Ramos (cell line): ENCODE results near the gene RNF167.

Experiments used
- in situ Hi-C: fragments of 300-500 bp; cut with MboI; formaldehyde crosslinking; loops from one replicate; pipeline ENCODE4 v1.14.3; 2022; ENCODE audit warnings: low sequenced_read_pairs; ENCODE audit not compliant: unreplicated experiment

RNF167 gene

DNA sequence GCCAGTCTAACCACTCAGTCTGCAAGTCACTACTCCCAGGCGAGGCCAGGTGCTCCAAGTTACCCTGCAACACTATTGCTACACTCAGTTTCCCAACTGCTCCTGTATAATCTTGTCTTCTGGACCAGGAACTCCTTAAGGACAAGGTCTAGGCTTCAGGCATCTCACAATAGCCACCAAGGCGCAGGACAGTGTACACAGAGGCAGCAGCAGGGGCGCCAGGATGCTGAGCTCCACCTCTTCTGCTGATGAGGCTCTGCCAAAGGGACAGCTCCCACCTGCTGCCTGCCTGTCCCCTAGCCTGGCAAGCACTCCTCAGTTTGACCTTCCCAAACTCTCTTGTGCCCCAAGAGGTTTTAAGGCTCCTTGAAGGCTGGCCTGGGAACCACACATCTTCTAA, 3.6 kb upstream of the RNF167 start:
- in situ Hi-C loops = no loop called here

DNA sequence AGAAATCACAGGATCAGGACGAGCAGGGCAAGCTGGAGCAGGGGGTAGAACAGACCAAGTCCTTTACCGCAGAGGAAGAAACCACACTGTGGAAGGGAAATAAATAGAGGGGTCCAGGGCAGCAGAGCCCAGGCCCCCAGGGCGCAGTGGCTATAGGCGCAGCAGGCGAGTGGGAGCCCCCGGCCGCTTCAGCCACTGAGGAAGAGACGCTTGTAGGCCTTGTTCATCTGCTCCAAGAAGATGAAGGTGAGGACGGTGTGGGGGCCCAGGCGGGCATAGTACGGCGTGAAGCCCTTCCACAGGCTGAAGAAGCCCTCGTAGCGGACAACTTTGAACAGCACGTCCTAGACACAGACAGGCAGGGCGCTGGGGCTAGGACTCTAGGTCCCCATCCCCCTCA, 2.5 kb upstream of the RNF167 start:
- in situ Hi-C loops = no loop called here

DNA sequence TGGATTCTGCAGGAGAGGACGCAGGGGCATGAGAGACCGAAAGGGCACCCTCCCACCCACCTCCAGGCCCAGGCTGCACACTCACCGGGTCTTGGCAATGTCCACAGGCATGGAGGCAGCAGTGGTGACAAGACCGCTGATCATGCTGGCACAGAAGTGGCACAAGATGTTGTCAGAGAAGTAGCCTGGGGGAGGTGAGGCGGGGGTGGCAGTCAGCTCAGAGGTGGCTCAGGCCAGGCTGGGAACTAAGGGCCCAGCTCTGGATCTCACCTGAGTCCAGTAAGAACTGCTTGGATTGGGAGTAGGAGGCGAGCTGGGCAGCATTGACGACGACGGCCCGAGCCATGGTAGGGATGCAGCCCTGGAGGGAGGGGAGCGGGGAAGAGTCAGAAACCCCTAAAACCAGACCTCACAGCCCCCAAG, 2.0 kb upstream of the RNF167 start:
- in situ Hi-C loops = no loop called here

DNA sequence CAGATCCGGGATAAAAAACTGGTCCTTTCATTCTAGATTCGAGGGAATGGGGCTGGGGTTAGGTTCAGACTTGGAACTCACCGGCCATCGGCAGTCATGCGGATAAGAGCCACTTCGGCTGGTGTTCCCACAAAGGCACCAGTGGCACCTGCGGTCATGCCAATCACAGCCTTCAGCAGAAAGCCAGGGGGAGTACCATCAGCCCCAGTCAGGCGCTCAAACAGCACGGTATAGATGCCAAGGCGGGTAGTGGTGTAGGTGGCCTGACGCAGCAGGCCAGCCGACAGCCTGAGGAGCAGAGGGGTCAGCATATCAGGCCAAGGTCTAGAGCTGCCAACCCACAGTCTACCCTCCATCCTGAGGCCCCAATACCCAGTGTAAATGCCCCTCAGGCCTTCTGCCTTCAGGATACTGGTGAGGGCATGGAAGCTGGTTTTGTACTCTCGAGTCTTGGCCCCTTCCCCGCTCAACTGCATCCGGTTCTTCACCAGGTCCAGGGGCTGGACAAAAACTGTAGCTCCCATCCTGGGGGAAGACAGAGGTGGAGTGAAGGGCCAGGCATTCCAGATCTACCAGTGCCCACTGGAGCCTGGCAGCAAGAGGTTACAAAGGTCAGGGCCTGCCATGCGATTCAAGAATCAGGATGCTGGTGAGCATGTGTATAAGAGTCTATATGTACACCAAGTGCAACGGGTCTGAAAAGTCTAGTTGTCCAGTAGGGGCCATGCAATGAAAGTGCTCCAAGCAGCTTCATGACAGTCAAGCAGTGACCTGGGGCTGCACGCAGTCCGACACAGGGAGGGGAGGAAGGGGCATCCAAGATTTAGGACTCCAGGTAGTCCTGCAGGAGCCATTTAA, 1.2 kb upstream of the RNF167 start:
- in situ Hi-C loops = no loop called here

DNA sequence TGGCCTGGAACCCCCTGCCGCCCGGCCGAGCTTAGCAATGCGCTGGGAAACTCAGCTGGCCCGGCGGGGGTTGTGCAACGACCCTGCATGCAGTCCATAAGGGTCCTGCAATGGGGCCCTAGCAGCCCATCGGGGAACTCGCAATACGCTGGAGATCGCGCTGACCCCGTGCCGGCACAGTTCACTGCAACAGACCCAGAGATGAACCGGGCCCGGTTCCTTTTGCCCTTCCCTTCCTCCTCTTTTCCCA, 597 bp upstream of the RNF167 start:
- in situ Hi-C loops = no loop called here

DNA sequence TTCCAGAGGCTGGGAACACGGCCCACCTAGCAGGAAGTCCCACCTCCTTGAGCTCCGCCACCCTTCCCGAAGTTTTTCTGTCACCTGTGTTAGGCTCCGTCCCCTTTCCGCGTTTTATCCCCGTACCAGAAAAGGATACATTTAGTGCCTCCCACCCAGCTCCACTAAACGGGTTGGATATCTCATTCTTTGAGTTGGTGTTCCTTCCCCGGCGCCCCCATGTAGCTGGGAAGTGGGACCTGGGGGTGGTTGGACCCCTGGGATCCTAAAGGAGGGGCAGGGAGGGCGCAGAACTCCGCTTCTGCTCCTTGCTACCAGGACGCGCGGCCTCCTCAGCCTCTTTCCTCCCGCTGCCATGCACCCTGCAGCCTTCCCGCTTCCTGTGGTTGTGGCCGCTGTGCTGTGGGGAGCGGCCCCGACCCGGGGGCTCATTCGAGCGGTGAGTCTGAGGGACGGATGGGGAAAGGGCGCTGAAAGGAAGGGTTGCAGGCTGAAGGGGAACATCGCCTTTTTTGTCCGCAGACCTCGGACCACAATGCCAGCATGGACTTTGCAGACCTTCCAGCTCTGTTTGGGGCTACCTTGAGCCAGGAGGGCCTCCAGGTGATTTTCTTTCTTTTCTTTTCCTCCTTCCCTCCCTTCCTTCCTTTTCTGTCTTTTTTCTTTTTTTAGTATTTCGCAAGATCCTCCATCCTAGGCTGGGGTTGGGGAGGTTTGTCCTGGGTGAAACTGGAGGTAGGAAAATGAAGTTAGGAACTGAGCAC, 669 bp downstream of the RNF167 start:
- in situ Hi-C loops = no loop called here

DNA sequence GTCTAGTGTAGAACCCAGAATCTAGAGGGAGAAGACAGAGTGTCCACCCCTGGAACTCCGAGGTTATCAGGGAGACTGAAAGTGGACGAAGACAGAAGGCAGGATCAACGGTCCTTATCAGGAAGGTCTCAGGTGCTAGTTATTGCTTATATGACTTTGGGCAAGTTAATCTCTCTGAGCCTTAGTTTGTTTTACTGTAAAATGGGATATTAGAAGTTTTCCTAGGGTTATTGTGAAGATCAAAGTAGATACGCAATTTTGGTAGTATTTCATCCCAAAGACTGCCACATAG, 1.2 kb downstream of the RNF167 start:
- in situ Hi-C loops = no loop called here

DNA sequence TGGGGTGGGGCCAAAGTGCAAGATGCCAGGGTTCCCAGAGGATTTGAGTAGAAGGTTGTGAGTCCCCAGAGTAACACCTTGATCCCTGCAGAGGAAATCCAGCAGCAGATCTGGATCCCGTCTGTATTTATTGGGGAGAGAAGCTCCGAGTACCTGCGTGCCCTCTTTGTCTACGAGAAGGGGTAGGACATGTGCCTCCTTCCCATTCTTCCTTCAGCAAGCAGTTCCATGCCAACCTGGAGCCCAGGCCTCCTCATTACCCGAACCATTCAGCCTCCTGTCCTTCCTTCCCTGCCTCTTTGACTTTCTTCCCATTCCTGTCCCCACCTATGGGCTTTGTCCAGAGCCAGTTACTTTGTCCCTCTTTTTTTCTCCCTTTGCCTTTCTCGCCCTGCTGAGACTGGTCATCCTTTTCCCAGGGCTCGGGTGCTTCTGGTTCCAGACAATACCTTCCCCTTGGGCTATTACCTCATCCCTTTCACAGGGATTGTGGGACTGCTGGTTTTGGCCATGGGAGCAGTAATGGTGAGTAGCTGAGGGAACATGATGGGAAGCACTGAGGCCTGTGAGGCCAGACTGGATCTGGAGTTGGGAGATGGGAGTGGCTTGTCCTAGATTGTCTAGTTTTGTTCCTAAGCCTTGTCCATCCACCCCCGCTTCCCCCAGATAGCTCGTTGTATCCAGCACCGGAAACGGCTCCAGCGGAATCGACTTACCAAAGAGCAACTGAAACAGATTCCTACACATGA, 2.9 kb downstream of the RNF167 start:
- in situ Hi-C loops = no loop called here

DNA sequence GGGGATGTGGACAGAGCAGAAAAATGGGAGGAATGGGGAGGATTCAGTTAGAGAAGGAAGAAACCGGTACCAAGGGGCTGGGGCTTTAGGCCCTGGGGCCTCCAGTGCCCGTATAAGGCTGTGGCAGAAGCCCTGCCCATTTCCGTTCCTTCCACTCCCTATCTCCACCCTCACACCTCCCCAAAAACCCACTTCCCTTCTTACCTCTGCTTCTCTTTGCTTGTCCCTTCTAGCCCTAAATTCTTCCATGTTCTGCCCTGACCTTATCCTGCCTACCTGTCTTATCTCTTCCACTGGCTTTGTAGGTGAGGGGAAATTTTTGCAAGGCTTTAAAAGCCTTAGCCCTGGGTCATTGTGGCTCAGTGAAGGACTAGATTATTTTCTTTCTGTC, 4.1 kb downstream of the RNF167 start:
- in situ Hi-C loops = no loop called here

DNA sequence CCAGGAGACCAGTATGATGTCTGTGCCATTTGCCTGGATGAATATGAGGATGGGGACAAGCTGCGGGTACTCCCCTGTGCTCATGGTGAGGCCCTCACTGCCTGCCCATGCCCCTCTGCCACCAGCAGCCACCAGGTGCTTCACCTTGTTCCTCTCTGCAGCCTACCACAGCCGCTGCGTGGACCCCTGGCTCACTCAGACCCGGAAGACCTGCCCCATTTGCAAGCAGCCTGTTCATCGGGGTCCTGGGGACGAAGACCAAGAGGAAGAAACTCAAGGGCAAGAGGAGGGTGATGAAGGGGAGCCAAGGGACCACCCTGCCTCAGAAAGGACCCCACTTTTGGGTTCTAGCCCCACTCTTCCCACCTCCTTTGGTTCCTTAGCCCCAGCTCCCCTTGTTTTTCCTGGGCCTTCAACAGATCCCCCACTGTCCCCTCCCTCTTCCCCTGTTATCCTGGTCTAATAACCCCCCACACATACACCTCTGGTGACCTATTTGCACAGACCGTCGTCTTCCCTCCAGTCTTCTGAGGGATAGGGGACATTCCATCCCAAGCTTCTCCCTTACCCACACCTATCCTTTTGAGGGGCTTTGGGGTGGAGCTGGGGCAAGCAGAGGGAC, 4.6 kb downstream of the RNF167 start:
- in situ Hi-C loops = no loop called here

DNA sequence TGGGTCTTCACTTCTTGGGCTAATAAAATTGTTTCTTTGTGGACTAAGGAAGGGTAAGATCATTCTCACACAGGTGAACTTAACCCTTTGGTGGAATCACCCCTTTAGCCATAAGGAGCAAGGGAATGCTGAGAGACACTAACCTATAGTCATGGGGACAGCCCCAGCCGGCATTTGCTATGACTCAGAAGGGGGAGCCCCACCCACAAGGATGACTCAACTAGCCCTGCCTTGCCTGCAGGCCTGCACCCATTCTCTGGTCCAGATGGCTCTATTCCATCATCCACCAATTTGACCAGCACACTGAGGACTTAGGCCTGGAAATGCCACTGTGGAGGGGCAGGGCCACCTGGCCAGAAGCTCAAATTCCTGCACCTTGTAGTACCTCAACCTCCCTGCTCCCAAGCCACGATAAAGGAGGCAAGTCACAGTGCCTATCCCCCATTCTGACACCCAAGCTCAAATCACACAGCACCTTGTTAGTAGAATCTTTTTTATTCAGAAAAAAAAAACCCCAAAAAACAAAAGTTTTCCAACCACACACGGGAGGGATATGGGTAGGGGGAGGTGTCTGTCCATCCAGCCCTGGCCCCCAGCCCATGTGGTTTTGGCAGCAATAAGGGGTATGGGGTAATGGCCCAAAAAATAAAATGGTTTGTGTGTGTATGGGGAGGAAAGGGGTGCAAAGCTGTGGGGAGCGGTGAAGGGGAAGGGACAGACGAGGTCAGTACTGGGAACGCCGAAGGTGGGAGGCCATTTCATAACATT, 5.3 kb downstream of the RNF167 start:
- in situ Hi-C loops = no loop called here

DNA sequence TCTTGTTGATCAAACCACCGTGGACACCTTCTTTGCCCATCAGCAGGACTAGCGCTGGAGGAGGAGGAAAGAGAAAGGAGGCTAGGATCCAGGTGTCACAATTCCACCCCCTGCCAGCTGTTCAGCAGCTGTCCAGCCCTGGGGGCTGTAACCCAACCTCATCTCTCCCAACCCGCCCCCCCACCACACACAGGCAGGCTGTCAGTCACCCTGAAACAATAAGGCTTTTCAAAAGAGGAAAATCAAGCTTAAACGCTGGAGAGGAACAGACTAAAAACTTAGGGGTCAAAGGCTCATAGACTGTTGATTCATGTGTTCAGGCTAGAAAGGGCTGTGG, 5.8 kb downstream of the RNF167 start:
- in situ Hi-C loops = no loop called here

DNA sequence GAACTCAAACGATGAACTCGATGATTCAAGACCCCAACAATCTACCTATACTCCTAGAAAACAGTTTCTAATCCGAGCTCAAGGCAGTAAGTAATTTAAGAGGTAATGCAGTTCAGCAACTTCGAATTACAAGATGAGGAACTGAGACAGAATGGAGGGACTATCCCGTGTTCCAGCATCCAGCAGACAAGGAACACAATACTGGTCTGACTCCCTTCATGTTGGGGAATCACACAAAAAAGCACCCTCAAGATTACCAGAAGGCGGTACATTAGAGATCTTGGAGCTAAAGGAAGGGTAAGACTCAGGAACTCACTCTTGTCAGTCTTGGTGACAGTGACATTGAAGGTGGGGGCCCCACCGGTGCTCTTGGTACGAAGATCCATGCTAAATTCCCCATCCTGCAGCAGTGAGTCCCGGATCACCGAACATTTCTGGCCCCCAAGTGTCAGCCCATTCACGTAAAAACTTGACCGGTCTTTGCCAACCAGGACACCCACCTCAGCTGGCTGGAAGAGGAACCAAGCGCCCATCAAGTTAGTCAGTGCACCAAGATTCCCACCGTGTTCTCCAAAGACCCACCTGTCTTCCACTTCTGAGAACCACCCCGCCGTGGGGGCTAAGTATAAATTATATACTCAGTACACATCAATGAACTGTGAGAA, 6.4 kb downstream of the RNF167 start:
- in situ Hi-C loops = no loop called here

DNA sequence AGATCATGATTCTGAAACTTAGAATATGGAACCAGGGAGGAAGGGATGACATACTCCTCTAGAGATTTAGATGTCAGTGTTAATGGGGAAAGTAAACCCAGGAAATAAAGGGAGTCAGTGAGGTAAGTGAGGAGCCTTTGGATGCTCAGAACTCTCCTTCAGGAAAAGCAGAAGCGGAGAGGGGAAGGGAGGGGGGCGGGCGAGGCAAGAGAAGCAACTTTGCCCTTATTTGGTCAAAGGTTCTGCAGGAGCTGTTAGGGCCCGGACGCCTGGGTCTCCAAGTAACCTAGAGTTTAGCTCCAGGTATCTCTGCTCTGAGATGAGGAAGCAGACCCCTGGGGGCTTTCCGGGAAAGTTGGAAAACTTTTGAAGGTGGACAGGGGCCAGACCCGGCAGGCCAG, 6.9 kb downstream of the RNF167 start:
- in situ Hi-C loops = no loop called here

DNA sequence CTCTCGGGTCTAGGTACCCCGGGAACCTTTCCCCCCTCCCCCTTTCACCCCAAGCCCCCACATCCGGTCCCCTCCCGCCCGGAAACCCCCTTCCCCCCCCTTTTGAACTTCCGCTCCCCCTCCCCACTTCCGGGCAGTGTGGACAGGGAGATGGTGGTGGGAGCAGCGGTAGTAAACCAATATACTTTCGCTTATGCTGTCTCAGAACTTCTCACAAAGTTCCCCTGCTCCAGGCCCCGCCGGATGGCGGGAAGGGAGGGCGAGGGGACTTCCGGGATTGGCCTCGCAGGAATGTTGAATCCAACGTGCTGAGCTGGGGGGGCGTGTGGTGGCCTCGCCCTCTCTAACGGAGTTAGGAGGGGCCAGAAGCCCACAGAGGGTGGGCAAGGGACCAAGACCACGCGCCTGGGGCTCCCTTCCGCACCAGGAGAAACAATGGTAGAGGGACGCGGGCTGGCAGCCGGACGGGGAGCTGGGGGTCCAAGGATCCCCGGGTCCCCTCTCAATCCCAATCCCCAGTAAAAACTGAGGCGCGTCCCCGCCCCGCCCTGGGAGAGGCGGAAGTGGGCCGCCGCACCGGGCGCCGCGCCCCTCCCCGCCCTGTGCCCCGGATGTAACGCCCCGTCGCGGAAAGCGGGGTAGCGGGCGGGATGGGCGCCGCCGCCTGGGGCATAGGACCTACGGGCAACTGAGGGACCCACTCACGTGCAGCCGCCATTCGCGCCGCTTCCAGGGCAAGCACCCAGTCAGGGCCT, 7.5 kb downstream of the RNF167 start:
- in situ Hi-C loops = no loop called here

DNA sequence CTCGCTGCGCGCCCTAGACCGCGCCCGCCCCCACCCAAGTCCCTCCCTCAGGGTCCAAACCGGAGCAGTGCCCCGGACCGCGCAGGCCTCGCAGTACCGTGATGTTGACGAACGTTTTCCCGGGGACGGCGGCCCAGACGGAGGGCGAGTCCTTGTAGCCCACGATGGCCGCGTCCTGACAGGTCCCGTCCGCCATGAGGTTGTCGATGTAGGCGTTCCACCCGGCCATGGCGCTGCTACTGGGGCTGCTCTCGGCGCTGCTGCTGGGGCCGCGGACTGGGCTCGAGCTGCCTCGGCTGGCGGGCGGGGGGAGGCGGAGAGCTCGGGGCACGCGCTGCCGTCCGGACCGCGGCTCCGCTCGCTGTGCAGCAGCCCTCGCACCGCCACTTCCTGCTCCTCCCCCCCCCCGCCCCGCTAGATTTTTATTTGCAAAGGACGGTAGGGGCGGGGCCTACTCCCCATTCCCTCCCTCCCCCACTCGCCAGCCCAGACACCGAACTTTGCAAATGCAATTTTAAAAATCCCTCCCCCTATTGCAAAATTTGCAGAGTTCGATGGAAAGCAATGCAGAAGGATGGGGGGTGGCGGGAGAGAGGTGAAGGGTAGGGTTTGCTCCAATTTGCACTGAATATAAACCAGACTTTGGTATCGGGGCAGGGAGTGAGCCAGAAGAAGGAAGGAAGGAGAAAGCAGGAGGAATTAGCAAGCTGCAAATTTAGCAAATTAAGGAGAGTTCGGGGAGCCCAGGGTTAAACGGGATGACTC, 8.3 kb downstream of the RNF167 start, which contains the start of gene PFN1:
Gene PFN1 (minus strand): TSS at position 365 of the 765 bp plus-strand sequence. CDS start 136 bp downstream, at position 229.
- in situ Hi-C loops = no loop called here

DNA sequence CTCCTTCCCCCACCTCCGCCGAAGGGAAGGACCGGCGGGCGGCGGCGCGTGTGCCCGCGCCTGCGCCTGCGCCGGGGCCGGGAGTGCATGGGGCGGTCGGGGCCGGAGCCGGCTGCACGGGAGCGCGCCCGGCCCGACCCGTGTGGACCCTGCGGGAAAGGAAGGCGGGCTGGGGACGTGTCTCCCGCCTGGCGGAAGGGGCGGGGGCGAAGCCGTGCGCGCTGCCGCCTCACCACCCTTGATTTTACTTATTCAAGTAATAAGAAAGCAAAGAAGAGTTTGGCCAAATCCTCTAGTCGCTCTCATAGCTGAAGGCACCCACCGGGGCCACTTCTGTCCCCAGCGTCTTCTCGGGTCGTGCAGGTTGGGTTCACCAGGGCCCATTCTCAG, 8.9 kb downstream of the RNF167 start:
- in situ Hi-C loops = no loop called here

DNA sequence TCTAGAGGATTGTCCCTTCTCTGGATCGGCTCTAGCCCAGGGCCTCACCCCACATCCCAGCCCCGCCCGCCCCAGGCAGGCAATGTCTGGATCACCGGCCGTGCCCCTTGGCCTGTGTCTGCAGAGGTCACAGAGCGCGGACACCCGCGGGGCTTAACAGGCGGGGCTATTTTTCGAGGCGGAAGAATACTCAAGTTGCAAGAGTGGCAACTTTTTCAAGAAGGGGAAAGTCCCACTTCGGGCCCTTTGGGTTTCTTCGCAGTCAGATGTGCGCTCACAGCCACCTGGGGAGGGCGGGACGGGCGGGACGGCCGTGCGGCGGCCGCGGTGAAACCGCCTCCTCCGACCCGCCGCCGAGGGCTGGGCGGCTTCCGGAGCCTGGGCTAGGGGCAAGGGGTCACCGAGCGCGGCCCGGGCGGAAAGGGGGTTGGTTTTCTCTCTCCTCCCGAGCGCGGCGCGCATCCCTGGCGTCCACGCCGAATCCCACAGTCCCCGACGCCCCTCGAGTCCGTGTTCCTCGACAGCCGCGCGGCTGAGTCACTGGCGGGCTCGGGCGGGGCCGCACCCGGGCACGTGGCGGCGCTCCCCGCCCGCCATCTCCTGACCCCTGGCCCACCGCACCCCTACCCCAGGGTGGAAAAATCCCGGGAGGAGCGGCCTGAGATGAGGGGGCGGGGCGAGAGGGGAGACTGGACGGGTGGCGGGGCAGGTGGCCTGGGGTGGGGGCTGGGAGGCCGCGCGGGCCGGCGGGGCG, 9.4 kb downstream of the RNF167 start:
- in situ Hi-C loops = no loop called here
